Umbilical cord (tissue), 2 donors: ENCODE results near the gene SKI. TPM values are rescaled to one million over a fixed set of nuclear protein-coding genes. Genes with fewer than 3 reads are reported as not detected.

Experiments
- DNase-seq: peaks from one replicate; pipeline ENCODE4 v3.0.0-alpha.2; 2015; ENCODE audit warnings: low spot score
- total RNA-seq: library from RNA; depleted of rRNA; stranded (reverse); fragments of >200 nt; gene quantifications from one replicate; pipeline ENCODE4 v1.2.3, GENCODE V29; 2014; ENCODE audit warnings: low replicate concordance; ENCODE audit not compliant: insufficient read depth

SKI gene
- total RNA-seq, 1 donor from 2014 or later = 29.6 TPM

DNA sequence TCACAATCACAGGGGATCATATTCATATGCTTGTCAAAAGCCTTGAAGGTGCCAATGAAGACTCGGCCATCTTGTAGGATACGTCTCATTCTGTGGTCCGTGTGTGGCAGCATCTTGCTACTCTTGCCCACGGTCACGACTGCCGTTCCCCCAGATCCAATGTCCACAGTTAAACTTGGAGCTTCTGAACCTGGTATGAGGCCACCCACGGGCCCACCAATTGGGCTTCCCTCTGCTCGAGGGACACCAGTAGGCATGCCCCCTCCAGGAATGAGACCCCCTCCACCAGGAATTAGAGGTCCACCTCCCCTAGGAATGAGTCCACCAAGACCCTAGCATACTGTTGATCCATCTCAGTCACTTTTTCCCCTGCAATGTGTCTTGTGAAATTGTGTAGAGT lies 123.6 kb downstream of the SKI start:
- no peak for DNase-seq

DNA sequence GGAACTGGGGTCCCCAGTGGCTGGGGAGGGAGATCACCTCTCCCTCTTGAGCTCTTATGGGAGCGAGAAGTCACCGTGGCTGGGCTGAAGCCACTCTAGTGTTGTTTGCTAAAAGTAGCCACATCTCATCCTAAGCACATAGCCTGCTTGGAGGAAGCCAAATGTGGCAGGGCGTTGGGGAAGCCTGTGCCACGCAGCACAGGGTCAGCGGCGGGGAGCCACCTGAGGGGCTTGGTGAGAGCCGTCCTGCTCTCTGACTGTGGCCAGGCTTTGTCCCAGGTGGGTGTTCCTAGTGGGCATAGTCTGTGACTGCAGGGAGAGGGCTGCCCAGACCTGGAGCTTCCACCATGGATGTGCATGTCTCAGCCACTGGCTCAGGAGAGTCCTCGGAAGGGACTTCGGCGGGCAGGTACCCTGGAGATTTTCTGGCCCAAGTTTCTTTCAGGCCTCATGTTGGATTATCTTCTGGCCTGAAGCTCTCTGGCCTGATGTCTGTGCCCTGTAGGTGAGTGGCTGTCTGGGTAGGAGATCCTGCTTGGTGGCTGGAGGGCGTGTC lies 124.3 kb downstream of the SKI start:
- no peak for DNase-seq

DNA sequence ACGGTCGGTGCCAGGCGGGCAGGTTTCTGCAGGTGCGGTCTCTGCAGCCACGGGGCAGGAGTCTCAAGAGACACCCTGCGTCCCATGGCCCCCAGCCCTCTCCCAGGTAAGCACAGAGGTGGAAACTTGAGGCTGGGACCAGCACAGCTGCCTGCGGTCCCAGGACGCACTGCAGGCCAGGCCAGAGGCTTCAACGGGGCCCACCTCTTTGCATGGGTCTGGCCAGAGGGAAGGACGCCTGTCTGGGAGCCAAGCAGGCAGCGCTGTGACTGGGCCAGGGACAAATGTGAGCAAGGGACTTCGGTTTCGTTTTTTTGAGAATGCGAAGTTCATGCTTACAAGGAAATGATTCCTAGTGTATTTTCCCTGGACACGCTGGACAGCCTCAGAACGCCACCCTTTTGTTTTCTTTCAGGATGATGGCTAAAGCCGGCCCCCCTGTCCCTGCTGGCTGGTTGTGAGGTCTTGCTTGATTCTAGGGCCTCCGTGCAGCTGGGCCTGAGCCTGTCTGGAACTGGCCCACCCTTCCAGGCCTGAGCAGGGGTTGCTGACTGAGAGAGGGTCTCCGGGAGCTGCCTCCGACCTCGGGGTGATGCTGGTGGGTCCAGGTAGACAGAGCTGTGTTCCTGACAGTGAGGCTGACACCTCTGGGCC lies 124.9 kb downstream of the SKI start:
- no peak for DNase-seq

DNA sequence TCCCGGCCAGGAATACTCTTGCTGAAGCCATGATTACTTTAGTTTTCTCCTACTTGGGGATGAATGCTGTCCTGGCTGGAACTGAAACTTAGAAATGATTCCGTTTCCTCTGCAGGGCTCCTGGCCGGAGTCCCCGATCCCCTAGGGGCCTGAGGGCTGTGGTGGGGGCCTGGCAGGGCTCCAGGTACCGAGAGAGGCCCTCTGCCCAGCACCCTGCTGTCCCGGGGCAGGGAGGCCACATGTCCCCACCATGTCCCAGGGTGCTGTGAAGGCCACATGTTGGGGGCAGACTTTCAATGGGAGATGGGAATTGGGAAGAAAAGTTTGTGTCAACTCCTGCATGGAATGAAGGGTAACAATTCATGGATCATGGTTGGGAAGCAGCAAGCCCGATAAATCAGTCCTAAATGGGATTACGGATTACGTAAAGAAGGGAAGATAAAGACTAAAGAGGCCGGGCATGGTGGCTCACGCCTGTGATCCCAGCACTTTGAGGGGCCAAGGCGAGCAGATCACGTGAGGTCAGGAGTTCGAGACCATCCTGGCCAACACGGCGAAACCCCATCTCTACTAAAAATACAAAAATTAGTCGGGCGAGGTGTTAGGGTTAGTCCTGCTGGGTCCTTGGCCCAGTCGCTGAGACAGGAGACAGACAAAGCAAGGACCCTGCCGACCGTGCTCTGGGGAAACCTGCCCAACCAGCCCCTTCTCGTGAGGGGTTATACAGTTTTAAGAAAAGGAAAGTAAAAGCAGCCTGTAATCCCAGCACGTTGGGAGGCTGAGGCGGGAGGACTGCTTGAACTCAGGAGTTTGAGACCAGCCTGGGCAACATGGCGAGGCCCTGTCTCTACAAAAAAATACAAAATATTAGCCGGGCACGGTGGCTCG lies 125.7 kb downstream of the SKI start:
- DNase-seq = no peak

DNA sequence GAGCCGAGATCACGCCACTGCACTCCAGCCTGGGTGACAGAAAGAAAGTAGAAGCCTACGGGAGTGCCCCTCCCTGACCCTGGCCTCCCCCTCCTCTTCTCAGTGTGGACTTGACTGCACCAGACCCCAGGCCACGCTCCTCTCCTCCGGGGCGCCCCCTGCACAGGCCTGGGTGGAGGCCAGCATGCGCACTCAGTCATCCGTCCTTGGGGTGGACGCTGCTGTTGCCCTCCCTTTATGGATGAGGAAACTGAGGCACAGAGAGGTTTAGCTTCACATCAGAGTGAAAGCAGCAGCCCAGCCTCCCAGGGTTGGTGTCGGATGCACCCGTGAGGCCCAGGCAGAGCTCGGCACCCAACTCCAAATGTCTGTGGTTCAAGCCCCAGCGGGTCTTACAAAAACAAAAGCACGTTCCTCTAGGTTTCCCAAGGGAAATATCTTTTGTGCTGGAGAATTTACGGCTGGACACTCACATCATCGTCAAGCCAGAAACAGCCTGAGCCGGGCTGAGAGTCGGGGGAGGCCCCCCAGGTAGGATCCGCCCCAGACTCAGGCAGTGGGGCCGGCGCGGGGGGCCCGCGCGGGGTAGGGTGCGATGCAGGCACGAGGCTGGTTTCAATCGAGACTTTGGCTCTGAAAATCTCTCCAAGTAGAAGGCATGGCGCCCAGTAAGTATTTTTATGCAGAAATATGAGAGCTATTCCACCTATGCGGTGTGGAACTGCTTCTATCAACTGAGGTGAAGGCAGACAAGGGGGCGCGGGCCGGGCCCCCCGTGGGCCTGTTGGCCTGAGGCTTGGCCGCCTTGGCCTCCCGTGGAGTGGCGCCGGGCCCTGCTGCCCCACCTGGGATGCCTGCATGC lies 126.6 kb downstream of the SKI start:
- peak; percentile 19 for DNase-seq

DNA sequence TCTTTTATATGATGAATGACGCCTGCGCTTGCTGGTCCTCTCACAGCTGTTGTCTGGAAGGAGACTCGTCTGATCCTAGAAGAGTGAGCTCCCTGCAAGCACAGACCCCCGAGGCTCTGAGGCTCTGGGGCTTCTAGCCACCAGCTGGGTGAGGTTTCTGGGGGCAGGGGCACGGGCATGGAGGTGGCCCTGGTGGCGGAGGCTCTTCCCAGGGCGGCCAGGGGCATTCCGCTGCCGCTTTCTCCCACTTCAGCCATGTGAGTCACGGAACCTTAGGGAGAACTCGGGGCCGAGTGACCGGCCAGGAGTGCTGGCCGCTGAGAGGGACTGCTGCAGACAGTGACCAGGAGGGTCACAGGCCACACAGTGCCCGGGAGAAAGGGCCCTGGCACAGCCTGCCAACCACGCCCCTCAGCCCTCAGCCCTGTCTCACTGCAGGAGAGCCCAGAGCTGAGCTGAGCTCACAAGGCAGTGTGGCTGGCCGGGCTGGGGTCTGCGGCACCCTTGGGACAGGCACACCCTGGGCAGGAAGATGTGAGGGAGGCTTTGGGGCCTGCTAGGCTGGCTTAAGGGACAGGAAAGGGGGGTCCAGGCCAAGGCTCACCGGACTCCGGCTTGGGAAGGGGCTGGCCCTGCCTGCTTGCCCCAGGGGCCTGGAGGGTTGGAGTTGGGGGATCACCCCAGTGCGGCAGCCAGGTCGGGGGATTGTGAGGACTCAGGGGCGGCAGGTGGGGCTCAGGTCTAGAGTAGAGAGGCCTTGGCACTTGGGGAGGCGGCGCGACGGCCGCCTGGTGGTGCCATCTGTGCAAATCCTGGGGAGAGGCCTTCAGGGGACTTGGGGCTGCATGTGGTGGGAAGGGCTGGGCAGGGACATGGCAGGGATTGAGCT lies 127.5 kb downstream of the SKI start:
- no peak for DNase-seq

DNA sequence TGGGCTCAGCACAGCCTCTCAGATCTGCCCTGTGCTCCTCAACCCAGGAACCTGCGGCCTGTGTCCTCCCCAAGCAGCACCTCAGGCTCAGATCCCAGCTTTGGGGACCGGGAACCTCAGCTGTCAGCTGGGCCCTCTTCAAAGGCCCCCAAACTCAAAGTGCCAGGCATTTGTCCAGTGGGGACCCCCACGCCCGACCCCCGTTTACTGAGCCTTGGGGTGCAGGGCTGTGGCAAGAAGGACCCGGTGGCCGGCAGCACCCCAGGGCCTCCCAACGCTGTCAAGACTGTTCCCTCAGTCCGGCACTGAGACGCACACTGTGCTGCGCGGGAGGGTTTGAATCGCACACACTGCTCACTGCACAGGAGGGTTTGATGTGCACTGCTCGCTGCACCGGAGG lies 128.3 kb downstream of the SKI start:
- no peak for DNase-seq

DNA sequence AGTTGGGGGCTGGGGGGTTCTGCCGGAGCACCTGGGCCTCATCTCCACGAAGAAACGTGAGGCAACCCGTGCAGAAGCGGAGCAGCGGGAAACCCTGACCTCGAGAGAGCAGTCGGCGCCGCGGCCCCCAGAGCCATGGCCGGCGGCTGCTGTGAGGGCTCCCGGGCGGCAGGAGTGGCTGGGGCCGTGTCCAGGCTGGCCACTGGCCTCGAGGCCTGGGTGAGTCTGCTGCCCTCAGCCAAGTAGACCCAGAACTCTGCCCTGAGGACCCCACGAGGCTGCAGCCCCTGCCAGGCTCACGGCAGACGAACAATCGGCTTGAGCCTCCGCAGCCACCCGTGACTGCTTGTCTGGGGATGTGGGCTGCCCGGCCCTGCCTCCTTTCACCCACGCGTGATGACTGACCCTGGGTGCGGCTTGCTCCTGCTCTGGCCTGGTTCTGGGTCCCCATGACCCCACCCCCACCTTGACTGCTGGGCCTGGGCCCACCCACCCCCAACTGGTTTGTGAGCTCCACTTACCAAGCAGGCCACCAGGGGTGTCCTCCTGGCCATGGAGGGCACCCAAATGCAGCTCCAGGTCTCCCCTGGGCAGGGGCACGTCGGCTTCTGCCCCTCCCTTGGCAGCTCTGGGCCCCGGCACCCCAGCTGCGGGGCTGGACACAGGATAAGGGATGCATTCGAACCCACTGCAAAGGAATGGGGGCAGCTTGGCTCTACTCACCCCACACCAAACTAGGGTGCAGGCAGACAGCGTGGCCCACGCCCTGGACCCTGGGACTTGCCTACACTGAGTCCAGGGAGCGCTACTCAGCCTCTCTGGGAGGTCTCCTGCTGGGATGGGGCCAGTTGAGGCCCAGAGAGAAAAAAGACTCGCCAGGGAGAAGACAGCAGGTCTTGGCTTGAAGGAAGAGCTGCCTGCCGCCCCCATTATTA lies 129.1 kb downstream of the SKI start:
- DNase-seq = no peak

DNA sequence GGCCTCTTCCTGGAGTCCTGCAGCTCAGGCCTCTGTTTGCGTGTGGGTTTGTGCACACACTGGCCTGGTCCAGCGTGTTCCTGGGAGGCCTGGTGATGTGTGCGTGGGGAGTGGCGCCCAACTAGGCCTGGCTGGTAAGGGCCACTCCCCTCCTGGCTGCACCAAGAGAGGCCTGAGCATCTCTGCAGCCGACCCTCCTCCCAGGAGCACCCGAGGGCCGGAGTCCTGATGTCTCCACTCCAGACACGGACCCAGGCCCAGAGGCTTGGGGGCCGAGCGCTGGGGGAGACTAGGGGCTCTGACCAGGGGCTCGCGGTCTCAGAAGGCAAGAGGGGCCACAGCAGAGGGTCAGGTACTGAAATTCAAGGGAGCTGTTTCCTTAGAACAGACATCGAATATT lies 130.0 kb downstream of the SKI start:
- DNase-seq = no peak

DNA sequence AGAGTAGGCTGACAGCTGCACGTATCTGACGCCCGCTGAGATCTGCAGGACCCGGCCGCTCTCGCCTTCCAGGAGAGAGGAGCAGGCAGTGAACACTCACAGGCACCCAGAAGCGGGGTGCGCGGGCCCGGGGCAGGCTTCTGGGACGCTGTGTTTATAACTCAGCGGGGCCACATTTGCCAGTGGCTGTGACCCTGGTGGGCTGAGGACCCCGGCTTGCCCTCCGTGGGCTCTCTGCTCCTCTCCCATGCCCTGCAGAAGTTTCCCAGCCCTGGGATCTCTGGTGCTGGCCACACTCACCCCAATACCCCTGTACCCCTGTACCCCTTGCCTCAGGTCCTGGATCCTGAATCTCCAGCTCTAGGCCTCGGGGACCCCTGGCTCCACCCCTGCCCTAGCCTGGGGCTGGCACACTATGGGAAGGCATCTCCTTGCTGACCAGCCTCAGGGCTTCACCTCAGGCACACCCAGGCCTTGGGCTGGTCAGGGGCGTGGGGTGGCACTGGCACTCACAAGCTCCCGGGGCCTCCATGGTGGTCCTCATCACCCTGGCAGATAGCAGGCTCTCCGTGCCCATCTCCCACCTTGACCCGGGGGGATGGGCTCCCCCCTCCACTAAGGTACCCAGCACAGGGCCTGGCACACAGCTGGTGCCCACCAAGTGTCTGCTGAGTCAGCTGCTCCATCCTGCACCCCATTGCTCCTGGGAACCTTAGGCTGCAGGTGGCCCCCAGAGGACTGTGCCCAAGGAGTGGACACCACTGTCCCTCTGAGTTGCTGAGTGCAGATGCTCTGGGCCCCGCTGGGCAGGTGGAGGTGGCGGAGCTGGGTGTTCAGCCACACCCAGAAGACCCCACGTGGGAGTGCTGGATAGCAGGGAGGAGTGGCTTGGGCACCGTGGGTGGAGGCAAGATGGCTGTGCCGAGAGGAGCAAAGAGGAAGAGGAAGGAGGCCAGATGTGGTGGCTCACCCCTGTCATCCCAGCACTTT lies 130.8 kb downstream of the SKI start:
- DNase-seq = no peak

Other genes starting within 250 kb of the SKI start
- gene CFAP74, start 224.5 kb upstream of the SKI start, total RNA-seq = 4.6 TPM
- 0.72 TPM for gene GABRD, start 209.0 kb upstream of the SKI start, total RNA-seq
- 35.2 TPM for gene PRKCZ, start 177.9 kb upstream of the SKI start, total RNA-seq
- 43.3 TPM for gene FAAP20, start 33.5 kb upstream of the SKI start, total RNA-seq
- 8.4 TPM for gene MORN1, start 163.2 kb downstream of the SKI start, total RNA-seq
- 71.3 TPM for gene RER1, start 163.5 kb downstream of the SKI start, total RNA-seq
- gene PEX10, start 184.2 kb downstream of the SKI start, total RNA-seq = 22.6 TPM
- gene PLCH2, start 248.0 kb downstream of the SKI start, total RNA-seq = 11.1 TPM